ENCODE data around the gene ATP6V0B.

DNA sequence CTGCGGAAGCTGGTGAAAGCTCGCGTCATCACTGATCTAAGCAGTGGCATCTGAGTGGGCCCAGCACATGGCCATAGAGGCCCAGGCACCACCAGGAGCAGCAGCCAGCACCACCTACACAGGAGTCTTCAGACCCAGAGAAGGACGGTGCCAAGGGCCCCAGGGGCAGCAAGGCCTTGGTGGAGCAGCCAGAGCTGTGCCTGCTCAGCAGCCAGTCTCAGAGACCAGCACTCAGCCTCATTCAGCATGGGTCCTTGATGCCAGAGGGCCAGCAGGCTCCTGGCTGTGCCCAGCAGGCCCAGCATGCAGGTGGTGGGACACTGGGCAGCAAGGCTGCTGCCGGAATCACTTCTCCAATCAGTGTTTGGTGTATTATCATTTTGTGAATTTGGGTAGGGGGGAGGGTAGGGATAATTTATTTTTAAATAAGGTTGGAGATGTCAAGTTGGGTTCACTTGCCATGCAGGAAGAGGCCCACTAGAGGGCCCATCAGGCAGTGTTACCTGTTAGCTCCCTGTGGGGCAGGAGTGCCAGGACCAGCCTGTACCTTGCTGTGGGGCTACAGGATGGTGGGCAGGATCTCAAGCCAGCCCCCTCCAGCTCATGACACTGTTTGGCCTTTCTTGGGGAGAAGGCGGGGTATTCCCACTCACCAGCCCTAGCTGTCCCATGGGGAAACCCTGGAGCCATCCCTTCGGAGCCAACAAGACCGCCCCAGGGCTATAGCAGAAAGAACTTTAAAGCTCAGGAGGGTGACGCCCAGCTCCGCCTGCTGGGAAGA, 44.4 kb upstream of the ATP6V0B start:
- TF ChIP-seq GATA2 (IDR thresholded peaks at IDR 0.05; ENCODE audit: low read depth, low read length): no peak
- TF ChIP-seq GATA3 (IDR thresholded peaks at IDR 0.05; ENCODE audit: low read depth, low read length): no peak

Data from SH-SY5Y (cell line).